ENCODE data around the gene TPBGL. TPM values are rescaled to one million over a fixed set of nuclear protein-coding genes. Genes with fewer than 3 reads are reported as not detected.

Gene TPBGL
- total RNA-seq, 1 donor from 2014 or later = not detected

GRCh38 chr11:75230621-75231020 is 10.0 kb upstream of the TPBGL start:
- Histone ChIP-seq H3K27ac (ENCODE audit: low read depth, low read length) (no peak overlapping the region), H3K9ac (ENCODE audit: low read depth in 1 of 3, low read length in 3 of 3) (no peak overlapping the region), H3K4me3 (ENCODE audit: low read length in 3 of 3) (no peak overlapping the region), H3K9me3 (ENCODE audit: control insufficient read depth in 3 of 3, low read length in 3 of 3) (no peaks in the 10 kb centered on the region), H3K27me3 (ENCODE audit: control insufficient read depth in 3 of 3, insufficient read depth in 3 of 3, low read length in 3 of 3) (peaks cover 0 to 17% (median 6%) of the 10 kb centered on the region in 3 donors), H3K4me1 (ENCODE audit: control insufficient read depth in 3 of 3, insufficient read depth in 3 of 3, low read length in 3 of 3) (no peaks in the 10 kb centered on the region), H3K36me3 (ENCODE audit: control insufficient read depth in 3 of 3, insufficient read depth in 3 of 3, low read length in 3 of 3) (no peaks in the 10 kb centered on the region)

GRCh38 chr11:75233754-75234172 is 6.8 kb upstream of the TPBGL start:
- H3K9ac ChIP-seq (ENCODE audit: low read depth in 1 of 3, low read length in 3 of 3) = no peak overlapping the region
- H3K27ac ChIP-seq (ENCODE audit: low read depth, low read length) = no peak overlapping the region
- H3K36me3 ChIP-seq (ENCODE audit: control insufficient read depth in 3 of 3, insufficient read depth in 3 of 3, low read length in 3 of 3) = no peaks in the 10 kb centered on the region
- peaks cover 2 to 20% (median 6%) of the 10 kb centered on the region in 3 donors for H3K27me3 ChIP-seq (ENCODE audit: control insufficient read depth in 3 of 3, insufficient read depth in 3 of 3, low read length in 3 of 3)
- H3K4me3 ChIP-seq (ENCODE audit: low read length in 3 of 3) = no peak overlapping the region
- no peaks in the 10 kb centered on the region for H3K9me3 ChIP-seq (ENCODE audit: control insufficient read depth in 3 of 3, low read length in 3 of 3)
- no peaks in the 10 kb centered on the region for H3K4me1 ChIP-seq (ENCODE audit: control insufficient read depth in 3 of 3, insufficient read depth in 3 of 3, low read length in 3 of 3)

- peaks cover 13 to 33% (median 15%) of the 10 kb centered on the region in 3 donors for H3K27me3 ChIP-seq (ENCODE audit: control insufficient read depth in 3 of 3, insufficient read depth in 3 of 3, low read length in 3 of 3)
- H3K9me3 ChIP-seq (ENCODE audit: control insufficient read depth in 3 of 3, low read length in 3 of 3) = no peaks in the 10 kb centered on the region
- no peaks in the 10 kb centered on the region for H3K36me3 ChIP-seq (ENCODE audit: control insufficient read depth in 3 of 3, insufficient read depth in 3 of 3, low read length in 3 of 3)
- no peak overlapping the region for H3K27ac ChIP-seq (ENCODE audit: low read depth, low read length)
- H3K4me1 ChIP-seq (ENCODE audit: control insufficient read depth in 3 of 3, insufficient read depth in 3 of 3, low read length in 3 of 3) = no peaks in the 10 kb centered on the region
- H3K9ac ChIP-seq (ENCODE audit: low read depth in 1 of 3, low read length in 3 of 3) = no peak overlapping the region
- H3K4me3 ChIP-seq (ENCODE audit: low read length in 3 of 3) = no peak overlapping the region
Measured at GRCh38 chr11:75236062-75236461, 4.5 kb upstream of the TPBGL start.

- H3K27me3 ChIP-seq (ENCODE audit: control insufficient read depth in 3 of 3, insufficient read depth in 3 of 3, low read length in 3 of 3) = peaks cover 13 to 36% (median 20%) of the 10 kb centered on the region in 3 donors
- no peak overlapping the region for H3K9ac ChIP-seq (ENCODE audit: low read depth in 1 of 3, low read length in 3 of 3)
- H3K9me3 ChIP-seq (ENCODE audit: control insufficient read depth in 3 of 3, low read length in 3 of 3) = no peaks in the 10 kb centered on the region
- H3K36me3 ChIP-seq (ENCODE audit: control insufficient read depth in 3 of 3, insufficient read depth in 3 of 3, low read length in 3 of 3) = no peaks in the 10 kb centered on the region
- H3K27ac ChIP-seq (ENCODE audit: low read depth, low read length) = no peak overlapping the region
- no peaks in the 10 kb centered on the region for H3K4me1 ChIP-seq (ENCODE audit: control insufficient read depth in 3 of 3, insufficient read depth in 3 of 3, low read length in 3 of 3)
- no peak overlapping the region for H3K4me3 ChIP-seq (ENCODE audit: low read length in 3 of 3)
Measured at GRCh38 chr11:75237050-75237449, 3.5 kb upstream of the TPBGL start.

- H3K9me3 ChIP-seq (ENCODE audit: control insufficient read depth in 3 of 3, low read length in 3 of 3) = no peaks in the 10 kb centered on the region
- no peaks in the 10 kb centered on the region for H3K36me3 ChIP-seq (ENCODE audit: control insufficient read depth in 3 of 3, insufficient read depth in 3 of 3, low read length in 3 of 3)
- peaks cover 29 to 51% (median 31%) of the 10 kb centered on the region in 3 donors for H3K27me3 ChIP-seq (ENCODE audit: control insufficient read depth in 3 of 3, insufficient read depth in 3 of 3, low read length in 3 of 3)
- no peak overlapping the region for H3K27ac ChIP-seq (ENCODE audit: low read depth, low read length)
- no peak overlapping the region for H3K9ac ChIP-seq (ENCODE audit: low read depth in 1 of 3, low read length in 3 of 3)
- peaks cover 0 to 2% (median 0%) of the 10 kb centered on the region in 3 donors for H3K4me1 ChIP-seq (ENCODE audit: control insufficient read depth in 3 of 3, insufficient read depth in 3 of 3, low read length in 3 of 3)
- no peak overlapping the region for H3K4me3 ChIP-seq (ENCODE audit: low read length in 3 of 3)
Measured at GRCh38 chr11:75238595-75239440, 1.8 kb upstream of the TPBGL start.

GRCh38 chr11:75239531-75240290 is 863 bp upstream of the TPBGL start:
- no peaks in the 10 kb centered on the region for H3K9me3 ChIP-seq (ENCODE audit: control insufficient read depth in 3 of 3, low read length in 3 of 3)
- H3K4me3 ChIP-seq (ENCODE audit: low read length in 3 of 3) = no peak overlapping the region
- no peak overlapping the region for H3K9ac ChIP-seq (ENCODE audit: low read depth in 1 of 3, low read length in 3 of 3)
- no peaks in the 10 kb centered on the region for H3K36me3 ChIP-seq (ENCODE audit: control insufficient read depth in 3 of 3, insufficient read depth in 3 of 3, low read length in 3 of 3)
- H3K27me3 ChIP-seq (ENCODE audit: control insufficient read depth in 3 of 3, insufficient read depth in 3 of 3, low read length in 3 of 3) = peaks cover 29 to 54% (median 31%) of the 10 kb centered on the region in 3 donors
- H3K4me1 ChIP-seq (ENCODE audit: control insufficient read depth in 3 of 3, insufficient read depth in 3 of 3, low read length in 3 of 3) = peaks cover 0 to 2% (median 0%) of the 10 kb centered on the region in 3 donors
- no peak overlapping the region for H3K27ac ChIP-seq (ENCODE audit: low read depth, low read length)

- Histone ChIP-seq H3K4me3 (ENCODE audit: low read length in 3 of 3) (peak overlapping the region in 2 of 3 donors; percentile 49 to 67), H3K9me3 (ENCODE audit: control insufficient read depth in 3 of 3, low read length in 3 of 3) (no peaks in the 10 kb centered on the region), H3K36me3 (ENCODE audit: control insufficient read depth in 3 of 3, insufficient read depth in 3 of 3, low read length in 3 of 3) (no peaks in the 10 kb centered on the region), H3K4me1 (ENCODE audit: control insufficient read depth in 3 of 3, insufficient read depth in 3 of 3, low read length in 3 of 3) (peaks cover 2 to 5% (median 3%) of the 10 kb centered on the region in 3 donors), H3K27me3 (ENCODE audit: control insufficient read depth in 3 of 3, insufficient read depth in 3 of 3, low read length in 3 of 3) (peaks cover 29 to 52% (median 31%) of the 10 kb centered on the region in 3 donors), H3K27ac (ENCODE audit: low read depth, low read length) (no peak overlapping the region), H3K9ac (ENCODE audit: low read depth in 1 of 3, low read length in 3 of 3) (peak overlapping the region in 1 of 3 donors; percentile 40)
Measured at GRCh38 chr11:75241036-75241905, 697 bp downstream of the TPBGL start.

GRCh38 chr11:75241906-75242644 is 1.5 kb downstream of the TPBGL start:
- H3K4me1 ChIP-seq (ENCODE audit: control insufficient read depth in 3 of 3, insufficient read depth in 3 of 3, low read length in 3 of 3) = peaks cover 2 to 7% (median 4%) of the 10 kb centered on the region in 3 donors
- peaks cover 29 to 52% (median 31%) of the 10 kb centered on the region in 3 donors for H3K27me3 ChIP-seq (ENCODE audit: control insufficient read depth in 3 of 3, insufficient read depth in 3 of 3, low read length in 3 of 3)
- H3K9me3 ChIP-seq (ENCODE audit: control insufficient read depth in 3 of 3, low read length in 3 of 3) = no peaks in the 10 kb centered on the region
- no peak overlapping the region for H3K27ac ChIP-seq (ENCODE audit: low read depth, low read length)
- H3K4me3 ChIP-seq (ENCODE audit: low read length in 3 of 3) = peak overlapping the region in 2 of 3 donors; percentile 36 to 49
- peak overlapping the region in 1 of 3 donors; percentile 33 for H3K9ac ChIP-seq (ENCODE audit: low read depth in 1 of 3, low read length in 3 of 3)
- no peaks in the 10 kb centered on the region for H3K36me3 ChIP-seq (ENCODE audit: control insufficient read depth in 3 of 3, insufficient read depth in 3 of 3, low read length in 3 of 3)
